Tibial nerve (tissue), 4 donors: ENCODE data around the gene HPS1. TPM values are rescaled to one million over a fixed set of nuclear protein-coding genes. Genes with fewer than 3 reads are reported as not detected.

Experiments used
- DNase-seq, 2 donors: peaks; one replicate each; pipeline ENCODE4 v3.0.0-alpha.2; 2019; ENCODE audit warnings: low spot score in 2 of 2
- H3K27ac ChIP-seq, 4 donors: fragments of 200-600 bp; sonication (generic) in 3 of 4; one replicate each; pipeline ENCODE4 v1.5.1; 2017 to 2019; ENCODE audit warnings: mild to moderate bottlenecking in 1 of 4
- H3K27me3 ChIP-seq, 2 donors: fragments of 200-600 bp; sonication (generic) in 1 of 2; one replicate each; pipeline versions ENCODE4 v1.5.1 to v1.6.0; 2017 to 2019
- H3K36me3 ChIP-seq, 3 donors: fragments of 200-600 bp; sonication (generic); one replicate each; pipeline ENCODE4 v1.5.1; 2018 to 2019
- H3K4me1 ChIP-seq, 4 donors: fragments of 200-600 bp; sonication (generic) in 3 of 4; one replicate each; pipeline ENCODE4 v1.5.1; 2017 to 2019
- H3K4me3 ChIP-seq, 4 donors: fragments of 200-600 bp; sonication (generic) in 3 of 4; one replicate each; pipeline ENCODE4 v1.5.1; 2017 to 2019; ENCODE audit warnings: mild to moderate bottlenecking in 1 of 4, moderate library complexity in 1 of 4
- H3K9me3 ChIP-seq, 4 donors: fragments of 200-600 bp; sonication (generic) in 3 of 4; one replicate each; pipeline ENCODE4 v1.5.1; 2017 to 2019
- EP300 ChIP-seq, 2 donors: sonication (generic); formaldehyde crosslinking; IDR thresholded peaks; one replicate each; pipeline ENCODE4 v1.6.1; 2017; ENCODE audit warnings: antibody characterized with exemption in 2 of 2, mild to moderate bottlenecking in 1 of 2
- POLR2A ChIP-seq, 2 donors: fragments of 450-650 bp; IDR thresholded peaks; one replicate each; pipeline ENCODE4 v1.6.1; 2017; ENCODE audit warnings: antibody characterized with exemption in 2 of 2, mild to moderate bottlenecking in 2 of 2, moderate library complexity in 2 of 2
- WGBS, 2 donors: methylation state at CpG; one replicate each; pipeline ENCODE4 v1.1.5; 2018; 5-methylcytosine and 5-hydroxymethylcytosine counted together
- total RNA-seq, 4 donors: library from RNA; depleted of rRNA; stranded (reverse); fragments of >200 nt; gene quantifications; one replicate each; pipeline ENCODE4 v1.1.0, GENCODE V29; 2016
- TF ChIP-seq, protein P1 (sequence below), 5 experiments: fragments of 200-600 bp in 3 of 5; fragments of 450-650 bp in 2 of 5; sonication (generic) in 3 of 5; IDR thresholded peaks; one replicate each; pipeline ENCODE4 v1.5.1; 2016 to 2019; ENCODE audit warnings: antibody characterized with exemption in 5 of 5, mild to moderate bottlenecking in 3 of 5, moderate library complexity in 2 of 5

The HPS1 gene
- total RNA-seq, 4 donors from 2014 or later: 38.7 to 101 (median 62.5) TPM

DNA sequence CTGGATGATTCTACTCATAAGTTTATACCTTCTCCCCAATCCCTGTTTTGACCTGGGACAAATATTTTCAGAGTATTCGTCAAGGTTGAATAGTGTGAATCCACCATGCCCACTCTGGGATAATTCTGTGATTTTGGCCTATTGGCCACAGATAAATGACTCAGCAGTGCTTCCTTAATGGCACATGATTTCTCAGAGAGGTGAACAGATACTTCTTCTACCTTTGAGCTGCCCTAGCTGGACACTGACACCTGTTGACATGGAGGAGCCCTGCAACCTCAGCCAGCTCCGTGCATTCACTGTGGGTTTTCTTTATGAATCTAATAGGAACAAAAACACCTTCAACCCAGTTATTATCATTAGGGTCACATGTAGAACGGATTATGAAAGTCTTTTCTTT, 40.9 kb upstream of the HPS1 start:
- H3K9me3 ChIP-seq: peaks cover 0 to 9% (median 0%) of the 10 kb centered on the region in 4 donors
- H3K4me3 ChIP-seq: no peak overlapping the region
- no peak for TF ChIP-seq EP300 (IDR thresholded peaks at IDR 0.05)
- TF ChIP-seq POLR2A (IDR thresholded peaks at IDR 0.05): no peak
- TF ChIP-seq, protein P1, sequence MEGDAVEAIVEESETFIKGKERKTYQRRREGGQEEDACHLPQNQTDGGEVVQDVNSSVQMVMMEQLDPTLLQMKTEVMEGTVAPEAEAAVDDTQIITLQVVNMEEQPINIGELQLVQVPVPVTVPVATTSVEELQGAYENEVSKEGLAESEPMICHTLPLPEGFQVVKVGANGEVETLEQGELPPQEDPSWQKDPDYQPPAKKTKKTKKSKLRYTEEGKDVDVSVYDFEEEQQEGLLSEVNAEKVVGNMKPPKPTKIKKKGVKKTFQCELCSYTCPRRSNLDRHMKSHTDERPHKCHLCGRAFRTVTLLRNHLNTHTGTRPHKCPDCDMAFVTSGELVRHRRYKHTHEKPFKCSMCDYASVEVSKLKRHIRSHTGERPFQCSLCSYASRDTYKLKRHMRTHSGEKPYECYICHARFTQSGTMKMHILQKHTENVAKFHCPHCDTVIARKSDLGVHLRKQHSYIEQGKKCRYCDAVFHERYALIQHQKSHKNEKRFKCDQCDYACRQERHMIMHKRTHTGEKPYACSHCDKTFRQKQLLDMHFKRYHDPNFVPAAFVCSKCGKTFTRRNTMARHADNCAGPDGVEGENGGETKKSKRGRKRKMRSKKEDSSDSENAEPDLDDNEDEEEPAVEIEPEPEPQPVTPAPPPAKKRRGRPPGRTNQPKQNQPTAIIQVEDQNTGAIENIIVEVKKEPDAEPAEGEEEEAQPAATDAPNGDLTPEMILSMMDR (IDR thresholded peaks at IDR 0.05): no peak
- DNase-seq: no peak
- H3K4me1 ChIP-seq: no peaks in the 10 kb centered on the region
- 85 to 87% methylated on average over 3 of the region's 3 CpGs for WGBS, 2 donors
- no peaks in the 10 kb centered on the region for H3K36me3 ChIP-seq
- H3K27ac ChIP-seq: no peak overlapping the region
- no peaks in the 10 kb centered on the region for H3K27me3 ChIP-seq

GRCh38 chr10:98486421-98486820, 39.7 kb upstream of the HPS1 start:
- Histone ChIP-seq H3K4me1 (no peaks in the 10 kb centered on the region), H3K36me3 (no peaks in the 10 kb centered on the region), H3K4me3 (no peak overlapping the region), H3K27me3 (no peaks in the 10 kb centered on the region), H3K27ac (peak overlapping the region in 1 of 4 donors; percentile 27), H3K9me3 (peaks cover 0 to 9% (median 0%) of the 10 kb centered on the region in 4 donors)
- DNase-seq: no peak
- 66 to 76% methylated on average over 3 of the region's 3 CpGs for WGBS, 2 donors
- no peak for TF ChIP-seq POLR2A (IDR thresholded peaks at IDR 0.05)
- TF ChIP-seq EP300 (IDR thresholded peaks at IDR 0.05): peak in 1 of 2 donors; percentile 11

DNA sequence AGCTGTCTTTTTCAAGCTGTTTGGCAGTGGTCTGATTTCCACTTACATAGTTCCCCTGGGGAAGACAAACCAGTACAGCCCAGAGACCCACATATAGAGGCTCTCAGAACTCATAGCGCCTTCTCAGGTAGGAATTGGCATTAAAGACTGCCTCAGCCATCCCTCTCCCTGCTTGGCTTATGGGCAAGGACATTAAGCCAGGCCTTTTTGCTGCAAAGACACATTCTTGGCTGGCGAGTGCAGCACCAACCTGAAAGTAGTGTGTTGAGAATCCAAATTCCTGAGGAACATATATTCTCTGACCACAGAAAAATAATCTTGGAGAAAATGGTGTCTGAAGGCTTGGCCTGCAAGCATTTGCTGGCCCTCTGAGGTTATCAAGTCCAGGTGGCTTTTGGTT, 39.2 kb upstream of the HPS1 start:
- Histone ChIP-seq H3K36me3 (no peaks in the 10 kb centered on the region), H3K27ac (peak overlapping the region in 2 of 4 donors; percentile 12 to 32), H3K4me3 (no peak overlapping the region), H3K4me1 (no peaks in the 10 kb centered on the region), H3K9me3 (peaks cover 0 to 9% (median 0%) of the 10 kb centered on the region in 4 donors), H3K27me3 (no peaks in the 10 kb centered on the region)
- TF ChIP-seq, protein P1 (IDR thresholded peaks at IDR 0.05): no peak
- TF ChIP-seq EP300 (IDR thresholded peaks at IDR 0.05) (no peak), POLR2A (IDR thresholded peaks at IDR 0.05) (no peak)
- WGBS, 2 donors: 62 to 84% methylated on average over 2 of the region's 2 CpGs
- no peak for DNase-seq

GRCh38 chr10:98483658-98484057, 36.9 kb upstream of the HPS1 start:
- Histone ChIP-seq H3K9me3 (peaks cover 0 to 9% (median 0%) of the 10 kb centered on the region in 4 donors), H3K27ac (no peak overlapping the region), H3K27me3 (no peaks in the 10 kb centered on the region), H3K4me3 (no peak overlapping the region), H3K36me3 (no peaks in the 10 kb centered on the region), H3K4me1 (no peaks in the 10 kb centered on the region)
- TF ChIP-seq POLR2A (IDR thresholded peaks at IDR 0.05) (no peak), EP300 (IDR thresholded peaks at IDR 0.05) (no peak)
- TF ChIP-seq, protein P1 (IDR thresholded peaks at IDR 0.05): no peak
- no peak for DNase-seq

DNA sequence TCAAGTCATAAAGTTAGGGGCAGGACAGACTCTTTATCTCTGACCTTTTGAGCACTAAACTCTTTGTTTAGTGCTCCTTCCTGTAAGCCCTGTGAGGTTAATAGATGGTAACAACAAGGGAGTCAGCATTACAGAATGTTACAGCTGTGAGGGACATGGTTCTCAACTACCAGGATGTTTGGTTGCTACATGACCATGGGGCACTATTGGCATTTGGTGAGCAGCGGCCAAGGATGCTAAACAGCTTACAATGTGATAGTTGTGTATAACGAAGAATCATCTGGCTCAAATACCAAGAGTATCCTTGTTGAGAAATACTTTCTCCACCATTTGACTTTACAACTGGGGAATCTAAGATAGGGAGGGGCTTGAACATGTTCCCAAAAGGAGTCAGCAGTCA, 35.4 kb upstream of the HPS1 start:
- H3K4me3 ChIP-seq: no peak overlapping the region
- H3K27ac ChIP-seq: no peak overlapping the region
- DNase-seq: no peak
- TF ChIP-seq EP300 (IDR thresholded peaks at IDR 0.05) (no peak), POLR2A (IDR thresholded peaks at IDR 0.05) (no peak)
- TF ChIP-seq, protein P1 (IDR thresholded peaks at IDR 0.05): no peak
- no peaks in the 10 kb centered on the region for H3K27me3 ChIP-seq
- H3K4me1 ChIP-seq: no peaks in the 10 kb centered on the region
- H3K36me3 ChIP-seq: no peaks in the 10 kb centered on the region
- H3K9me3 ChIP-seq: peaks cover 0 to 9% (median 0%) of the 10 kb centered on the region in 4 donors
- WGBS, 2 donors: 83 to 88% methylated on average over 2 of the region's 2 CpGs
